ENCODE data around the gene PLXNB2. TPM values are rescaled to one million over a fixed set of nuclear protein-coding genes. Genes with fewer than 3 reads are reported as not detected.

PLXNB2 gene
- total and polyA plus RNA-seq, 12 donors: 12.4 to 431 (median 296) TPM

DNA sequence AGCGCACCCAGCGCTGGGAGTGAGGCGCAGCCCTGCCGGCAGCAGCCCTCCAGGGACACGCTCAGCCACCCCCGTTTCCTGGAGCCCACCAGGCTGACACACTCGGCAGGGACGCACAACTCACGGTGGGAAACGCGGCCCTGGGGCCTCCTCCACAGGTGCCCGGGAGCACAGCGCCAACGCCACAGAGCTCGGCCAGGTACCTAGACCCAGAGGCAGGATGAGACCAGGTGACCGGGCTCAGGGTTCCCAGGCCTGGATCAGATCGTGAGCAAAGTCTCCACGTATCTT is 80.6 kb downstream of the PLXNB2 start:
- H3K4me1 ChIP-seq (replicated peaks in 1 of 2): no peaks in the 10 kb centered on the region
- H3K9me3 ChIP-seq (replicated peaks in 1 of 3): no peaks in the 10 kb centered on the region
- no peak for TF ChIP-seq POLR2A (IDR thresholded peaks at IDR 0.05)
- TF ChIP-seq, protein P1, sequence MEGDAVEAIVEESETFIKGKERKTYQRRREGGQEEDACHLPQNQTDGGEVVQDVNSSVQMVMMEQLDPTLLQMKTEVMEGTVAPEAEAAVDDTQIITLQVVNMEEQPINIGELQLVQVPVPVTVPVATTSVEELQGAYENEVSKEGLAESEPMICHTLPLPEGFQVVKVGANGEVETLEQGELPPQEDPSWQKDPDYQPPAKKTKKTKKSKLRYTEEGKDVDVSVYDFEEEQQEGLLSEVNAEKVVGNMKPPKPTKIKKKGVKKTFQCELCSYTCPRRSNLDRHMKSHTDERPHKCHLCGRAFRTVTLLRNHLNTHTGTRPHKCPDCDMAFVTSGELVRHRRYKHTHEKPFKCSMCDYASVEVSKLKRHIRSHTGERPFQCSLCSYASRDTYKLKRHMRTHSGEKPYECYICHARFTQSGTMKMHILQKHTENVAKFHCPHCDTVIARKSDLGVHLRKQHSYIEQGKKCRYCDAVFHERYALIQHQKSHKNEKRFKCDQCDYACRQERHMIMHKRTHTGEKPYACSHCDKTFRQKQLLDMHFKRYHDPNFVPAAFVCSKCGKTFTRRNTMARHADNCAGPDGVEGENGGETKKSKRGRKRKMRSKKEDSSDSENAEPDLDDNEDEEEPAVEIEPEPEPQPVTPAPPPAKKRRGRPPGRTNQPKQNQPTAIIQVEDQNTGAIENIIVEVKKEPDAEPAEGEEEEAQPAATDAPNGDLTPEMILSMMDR (IDR thresholded peaks at IDR 0.05): no peak
- H3K4me3 ChIP-seq: no peak overlapping the region
- intact Hi-C loops (cut with DNase I): no loop called here
- H3K27me3 ChIP-seq: no peaks in the 10 kb centered on the region
- DNase-seq: no peak
- H3K36me3 ChIP-seq (replicated peaks in 1 of 2): peaks cover 0 to 56% of the 10 kb centered on the region in 2 donors
- WGBS, 4 donors: 88 to 93% (median 93%) methylated on average over 17 to 18 of the region's 18 CpGs; no CpG with 5 or more reads in 1 of the 4 donors
- no peak overlapping the region for H3K27ac ChIP-seq

DNA sequence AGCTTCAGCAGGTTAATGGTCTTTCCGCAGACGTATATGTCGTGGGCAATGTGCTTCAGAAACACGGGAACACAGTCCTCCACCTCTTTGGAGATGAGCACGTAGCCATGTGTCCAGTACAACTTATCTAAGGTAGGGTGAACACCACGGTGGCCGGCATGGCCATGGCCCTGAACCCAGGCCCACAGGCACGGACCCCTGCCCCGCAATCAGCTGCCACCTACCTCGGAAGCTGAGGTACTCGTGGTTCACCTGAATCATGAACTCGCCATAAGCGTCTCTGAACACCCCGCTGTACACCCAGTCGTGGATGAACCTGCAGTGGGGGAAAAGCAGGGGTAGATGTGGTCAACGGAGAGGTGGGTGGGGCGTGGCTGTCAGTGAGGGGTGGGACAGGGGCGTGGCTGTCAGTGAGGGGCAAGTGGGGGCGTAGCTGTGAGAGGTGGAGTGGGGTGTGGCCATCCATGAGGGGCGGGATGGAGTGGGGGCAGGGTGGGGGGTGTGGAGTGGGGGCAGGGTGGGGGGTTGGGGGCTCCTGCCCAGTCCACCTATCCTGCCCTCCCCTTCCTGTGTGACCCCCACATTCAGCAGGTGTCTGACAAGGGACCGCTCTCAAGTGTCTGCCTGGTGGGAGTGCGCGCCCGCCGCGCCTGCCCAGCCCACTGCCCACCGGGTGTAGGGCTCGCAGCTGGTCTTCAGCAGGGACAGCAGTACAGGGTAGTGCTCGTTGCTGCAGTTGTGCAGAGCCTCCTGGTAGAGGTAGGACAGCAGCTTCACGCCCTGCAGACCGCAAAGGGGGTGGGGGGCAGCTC is 81.2 kb downstream of the PLXNB2 start:
- DNase-seq: no peak
- Histone ChIP-seq H3K27me3 (no peaks in the 10 kb centered on the region), H3K4me3 (no peak overlapping the region), H3K36me3 (replicated peaks in 1 of 2) (peaks cover 0 to 62% of the 10 kb centered on the region in 2 donors), H3K27ac (no peak overlapping the region), H3K4me1 (replicated peaks in 1 of 2) (no peaks in the 10 kb centered on the region), H3K9me3 (replicated peaks in 1 of 3) (no peaks in the 10 kb centered on the region)
- 91 to 93% (median 93%) methylated on average over 16 to 31 of the region's 31 CpGs for WGBS, 4 donors
- intact Hi-C loops (cut with DNase I): no loop called here
- no peak for TF ChIP-seq POLR2A (IDR thresholded peaks at IDR 0.05)
- TF ChIP-seq, protein P1 (IDR thresholded peaks at IDR 0.05): no peak

DNA sequence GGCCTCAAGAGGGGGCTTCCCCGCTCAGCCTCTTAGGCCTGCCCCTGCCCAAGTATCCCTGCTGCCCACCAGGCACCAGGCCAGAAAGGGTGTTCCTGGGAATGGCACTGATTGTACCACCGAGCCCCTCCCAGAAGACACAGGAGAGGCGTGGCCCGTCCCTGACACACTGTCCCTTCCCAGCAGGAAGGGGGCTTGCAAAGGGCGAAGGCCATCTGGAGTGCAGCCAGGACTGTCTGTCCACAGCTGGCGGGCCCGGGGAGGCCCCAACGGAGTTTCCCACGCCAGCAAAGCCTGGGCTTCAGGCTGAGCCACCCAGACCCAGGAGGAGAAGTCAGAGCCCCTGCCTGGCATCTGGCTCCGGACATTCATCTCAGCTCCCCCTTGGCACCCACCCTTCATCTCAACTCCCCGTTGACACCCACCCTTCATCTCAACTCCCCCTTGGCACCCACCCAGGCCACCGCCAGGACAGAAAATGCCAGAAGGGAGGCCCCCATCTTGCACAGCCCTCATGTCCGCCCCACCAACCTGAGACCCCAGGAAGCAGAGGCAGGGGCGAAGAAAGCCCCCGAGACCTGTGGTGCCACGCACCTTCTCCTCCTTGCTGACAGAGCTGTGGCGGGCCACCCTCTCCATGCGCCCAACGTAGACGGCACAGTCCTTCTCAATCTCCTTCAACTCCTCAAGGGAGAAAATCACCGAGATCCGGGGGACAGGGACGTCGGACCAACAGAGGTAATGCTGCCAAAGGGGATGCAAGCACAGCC is 82.1 kb downstream of the PLXNB2 start:
- no peak overlapping the region for H3K4me3 ChIP-seq
- intact Hi-C loops (cut with DNase I): no loop called here

More for the DNA sequence above, 82.1 kb downstream of the PLXNB2 start:
- no peak for TF ChIP-seq POLR2A (IDR thresholded peaks at IDR 0.05)
- TF ChIP-seq, protein P1 (IDR thresholded peaks at IDR 0.05): no peak
- 85 to 93% (median 87%) methylated on average over 14 to 24 of the region's 24 CpGs for WGBS, 4 donors
- Histone ChIP-seq H3K36me3 (replicated peaks in 1 of 2) (peaks cover 0 to 71% of the 10 kb centered on the region in 2 donors), H3K9me3 (replicated peaks in 1 of 3) (no peaks in the 10 kb centered on the region), H3K4me1 (replicated peaks in 1 of 2) (no peaks in the 10 kb centered on the region), H3K27ac (no peak overlapping the region), H3K27me3 (no peaks in the 10 kb centered on the region)
- DNase-seq: no peak

Other genes starting within 250 kb of the PLXNB2 start
- gene TTLL8, start 249.3 kb downstream of the PLXNB2 start, total RNA-seq: not detected
- not detected for gene TTLL8, start 249.3 kb downstream of the PLXNB2 start, polyA plus RNA-seq
- gene MLC1, start 222.2 kb downstream of the PLXNB2 start, total RNA-seq: under 1 TPM in 1 of 9 donors, not detected in 8; 0.22 TPM
- gene MLC1, start 222.2 kb downstream of the PLXNB2 start, polyA plus RNA-seq: under 1 TPM in 1 of 3 donors, not detected in 2; 0.03 TPM
- gene MOV10L1, start 217.6 kb downstream of the PLXNB2 start, total RNA-seq: under 1 TPM in 5 of 9 donors, not detected in 4; 0.14 to 0.46 (median 0.39) TPM
- under 1 TPM in 2 of 3 donors, not detected in 1; 0.40 to 0.74 TPM for gene MOV10L1, start 217.6 kb downstream of the PLXNB2 start, polyA plus RNA-seq
- gene PANX2, start 136.9 kb downstream of the PLXNB2 start, total RNA-seq: 1 to 10 TPM in 2 of 9 donors, under 1 TPM in 7; 0.26 to 2.6 (median 0.67) TPM
- gene PANX2, start 136.9 kb downstream of the PLXNB2 start, polyA plus RNA-seq: 1 to 10 TPM in 2 of 3 donors, under 1 TPM in 1; 0.22 to 4.1 (median 2.0) TPM
- gene TRABD, start 121.7 kb downstream of the PLXNB2 start, total RNA-seq: 10 to 100 TPM; 13.5 to 46.8 (median 28.6) TPM
- 10 to 100 TPM in 2 of 3 donors, 1 to 10 TPM in 1; 3.0 to 79.0 (median 48.9) TPM for gene TRABD, start 121.7 kb downstream of the PLXNB2 start, polyA plus RNA-seq
- 10 to 100 TPM; 28.2 to 52.0 (median 33.9) TPM for gene SELENOO, start 106.6 kb downstream of the PLXNB2 start, total RNA-seq
- gene SELENOO, start 106.6 kb downstream of the PLXNB2 start, polyA plus RNA-seq: 10 to 100 TPM in 2 of 3 donors, 1 to 10 TPM in 1; 1.9 to 89.0 (median 73.5) TPM
- 10 to 100 TPM; 20.0 to 64.8 (median 46.8) TPM for gene TUBGCP6, start 62.6 kb downstream of the PLXNB2 start, total RNA-seq
- gene TUBGCP6, start 62.6 kb downstream of the PLXNB2 start, polyA plus RNA-seq: 100 to 1,000 TPM in 2 of 3 donors, 1 to 10 TPM in 1; 8.3 to 171 (median 111) TPM
- gene HDAC10, start 56.4 kb downstream of the PLXNB2 start, total RNA-seq: 10 to 100 TPM in 8 of 9 donors, 1 to 10 TPM in 1; 9.7 to 72.1 (median 39.1) TPM
- 100 to 1,000 TPM in 1 of 3 donors, 10 to 100 TPM in 1, 1 to 10 TPM in 1; 2.0 to 179 (median 79.3) TPM for gene HDAC10, start 56.4 kb downstream of the PLXNB2 start, polyA plus RNA-seq
- 1 to 10 TPM; 3.1 to 6.8 (median 5.2) TPM for gene MAPK12, start 46.0 kb downstream of the PLXNB2 start, total RNA-seq
- gene MAPK12, start 46.0 kb downstream of the PLXNB2 start, polyA plus RNA-seq: 10 to 100 TPM in 2 of 3 donors, 1 to 10 TPM in 1; 1.7 to 17.1 (median 13.9) TPM
- gene MAPK11, start 37.3 kb downstream of the PLXNB2 start, total RNA-seq: 1 to 10 TPM; 3.0 to 9.3 (median 6.7) TPM
- 10 to 100 TPM in 2 of 3 donors, 1 to 10 TPM in 1; 2.0 to 29.5 (median 25.1) TPM for gene MAPK11, start 37.3 kb downstream of the PLXNB2 start, polyA plus RNA-seq
- gene DENND6B, start 19.4 kb upstream of the PLXNB2 start, total RNA-seq: 10 to 100 TPM in 2 of 9 donors, 1 to 10 TPM in 7; 1.8 to 16.9 (median 8.0) TPM
- gene DENND6B, start 19.4 kb upstream of the PLXNB2 start, polyA plus RNA-seq: 10 to 100 TPM in 2 of 3 donors, 1 to 10 TPM in 1; 2.5 to 32.7 (median 21.7) TPM
- gene PPP6R2, start 35.7 kb upstream of the PLXNB2 start, total RNA-seq: 100 to 1,000 TPM in 1 of 9 donors, 10 to 100 TPM in 8; 35.5 to 104 (median 65.3) TPM
- 100 to 1,000 TPM in 1 of 3 donors, 10 to 100 TPM in 2; 19.6 to 129 (median 84.7) TPM for gene PPP6R2, start 35.7 kb upstream of the PLXNB2 start, polyA plus RNA-seq
- 100 to 1,000 TPM in 1 of 9 donors, 10 to 100 TPM in 8; 23.7 to 101 (median 79.2) TPM for gene SBF1, start 167.4 kb upstream of the PLXNB2 start, total RNA-seq
- gene SBF1, start 167.4 kb upstream of the PLXNB2 start, polyA plus RNA-seq: 100 to 1,000 TPM in 1 of 3 donors, 10 to 100 TPM in 1, 1 to 10 TPM in 1; 8.4 to 117 (median 66.5) TPM
- under 1 TPM in 5 of 9 donors, not detected in 4; 0.14 to 0.54 (median 0.25) TPM for gene ADM2, start 173.9 kb upstream of the PLXNB2 start, total RNA-seq
- gene ADM2, start 173.9 kb upstream of the PLXNB2 start, polyA plus RNA-seq: under 1 TPM in 2 of 3 donors, not detected in 1; 0.07 to 0.48 TPM
- not detected for gene MIOX, start 179.2 kb upstream of the PLXNB2 start, total RNA-seq
- gene MIOX, start 179.2 kb upstream of the PLXNB2 start, polyA plus RNA-seq: not detected
- gene LMF2, start 200.1 kb upstream of the PLXNB2 start, total RNA-seq: 10 to 100 TPM; 23.6 to 91.0 (median 77.2) TPM
- gene LMF2, start 200.1 kb upstream of the PLXNB2 start, polyA plus RNA-seq: 100 to 1,000 TPM in 1 of 3 donors, 10 to 100 TPM in 1, 1 to 10 TPM in 1; 6.3 to 120 (median 90.3) TPM
- 10 to 100 TPM; 22.9 to 40.2 (median 31.7) TPM for gene NCAPH2, start 200.6 kb upstream of the PLXNB2 start, total RNA-seq
- gene NCAPH2, start 200.6 kb upstream of the PLXNB2 start, polyA plus RNA-seq: 10 to 100 TPM; 13.8 to 90.5 (median 56.2) TPM
- 1 to 10 TPM in 6 of 9 donors, under 1 TPM in 1, not detected in 2; 0.78 to 7.8 (median 1.7) TPM for gene SCO2, start 218.0 kb upstream of the PLXNB2 start, total RNA-seq
- gene SCO2, start 218.0 kb upstream of the PLXNB2 start, polyA plus RNA-seq: 1 to 10 TPM in 2 of 3 donors, not detected in 1; 1.2 to 4.0 TPM
- gene TYMP, start 222.4 kb upstream of the PLXNB2 start, total RNA-seq: 100 to 1,000 TPM in 3 of 9 donors, 10 to 100 TPM in 5, 1 to 10 TPM in 1; 1.9 to 152 (median 48.0) TPM
- gene TYMP, start 222.4 kb upstream of the PLXNB2 start, polyA plus RNA-seq: 10 to 100 TPM; 12.3 to 90.3 (median 89.5) TPM
- under 1 TPM in 7 of 9 donors, not detected in 2; 0.06 to 0.69 (median 0.14) TPM for gene KLHDC7B, start 238.3 kb upstream of the PLXNB2 start, total RNA-seq
- under 1 TPM; 0.09 to 0.24 (median 0.24) TPM for gene KLHDC7B, start 238.3 kb upstream of the PLXNB2 start, polyA plus RNA-seq